AG04450 (cell line): ENCODE results near the gene SMARCA2. TPM values are rescaled to one million over a fixed set of nuclear protein-coding genes. Genes with fewer than 3 reads are reported as not detected.
A peak's percentile ranks its signal among the peaks of the same experiment; 100 is the strongest.

Experiments used
- CTCF ChIA-PET: fragments of 300-600, 350-600 bp; formaldehyde crosslinking; extraction: SDS; loops from one replicate; lab custom pipeline; 2022; ENCODE audit warnings: antibody characterized with exemption, inconsistent platforms; lab: Charles Lee
- POLR2A ChIA-PET: fragments of 350-600 bp; formaldehyde crosslinking; extraction: SDS; loops from one replicate; lab custom pipeline; 2021; ENCODE audit warnings: antibody characterized with exemption, inconsistent platforms; lab: Yijun Ruan, JAX
- DNase-seq: peaks from one replicate; pipeline ENCODE4 v3.0.0-alpha.2; 2011; ENCODE audit warnings: low read depth, low spot score
- H3K27ac ChIP-seq: one replicate; pipeline ENCODE4 v1.5.1; 2012; ENCODE audit warnings: low read depth, low read length, control low read depth
- H3K27me3 ChIP-seq: one replicate; pipeline ENCODE4 v1.6.0; 2012; ENCODE audit warnings: low read length; ENCODE audit not compliant: control insufficient read depth, insufficient read depth
- H3K4me3 ChIP-seq: 2 replicates; pipeline ENCODE4 v1.5.1; 2011; ENCODE audit warnings: mild to moderate bottlenecking, low read depth, low read length, control low read depth
- H3K9me3 ChIP-seq: 2 replicates; pipeline ENCODE4 v1.5.1; 2012; ENCODE audit warnings: low read length; ENCODE audit not compliant: control insufficient read depth, insufficient read depth
- polyA minus RNA-seq: library from RNA; depleted of rRNA, polyadenylated mRNA; stranded (reverse); fragments of >200 nt; gene quantifications from 2 replicates; pipeline ENCODE4 v1.2.3, GENCODE V29; 2011; rRNA and poly(A)+ RNA removed
- polyA plus RNA-seq: library from polyadenylated mRNA; depleted of rRNA; stranded (reverse); fragments of >200 nt; gene quantifications from 2 replicates; pipeline ENCODE4 v1.2.3, GENCODE V29; 2011; rRNA removed
- TF ChIP-seq, protein P1 (sequence below): IDR thresholded peaks from 2 replicates; pipeline ENCODE4 v1.5.1; 2011; ENCODE audit warnings: low read depth, low read length, control low read depth, inconsistent platforms

Gene SMARCA2
- polyA plus RNA-seq (51.2 and 53.3 TPM in 2 replicates), polyA minus RNA-seq (112 and 131 TPM in 2 replicates)

DNA sequence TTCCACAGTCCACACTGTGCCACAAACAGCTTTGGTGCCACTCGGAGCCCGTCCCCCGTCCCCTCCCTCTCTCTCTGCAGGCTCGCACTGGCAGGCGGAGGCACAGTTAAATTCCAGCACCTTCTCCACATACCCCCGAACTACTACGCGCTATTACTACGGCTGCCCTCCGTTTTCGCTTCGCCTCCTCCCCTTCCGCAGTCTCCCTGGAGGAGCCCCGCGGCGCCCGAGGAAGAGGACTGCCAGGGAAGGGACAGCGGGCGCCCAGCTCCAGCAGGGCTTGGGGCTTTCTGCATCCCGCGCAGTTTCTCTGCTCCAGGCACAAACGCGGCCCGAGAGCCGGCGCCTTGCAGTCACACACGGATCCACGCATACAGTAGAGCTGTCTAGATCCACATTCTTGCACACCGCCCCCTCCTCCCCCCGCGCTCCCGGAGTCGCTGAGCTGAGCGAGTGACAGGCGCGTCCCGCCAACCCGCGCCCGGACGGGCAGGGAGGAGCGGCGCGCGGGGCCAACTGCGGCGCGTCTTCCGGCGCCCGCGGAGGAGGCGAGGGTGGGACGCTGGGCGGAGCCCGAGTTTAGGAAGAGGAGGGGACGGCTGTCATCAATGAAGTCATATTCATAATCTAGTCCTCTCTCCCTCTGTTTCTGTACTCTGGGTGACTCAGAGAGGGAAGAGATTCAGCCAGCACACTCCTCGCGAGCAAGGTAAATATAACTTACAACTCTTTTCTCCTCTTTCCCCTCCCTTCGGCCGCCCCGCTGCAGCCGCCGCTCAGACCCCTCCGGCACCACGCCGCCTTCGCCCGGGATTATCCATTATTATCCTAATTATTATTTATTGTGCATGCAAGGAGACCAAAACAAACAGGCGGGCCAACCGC lies at the start of gene SMARCA2:
Gene SMARCA2 (plus strand): TSS at position 652 of the 885 bp plus-strand sequence. CDS start 13,676 bp downstream, outside the sequence.
- ChIA-PET CTCF (interaction anchor here (0.7 kb wide), 1 partner anchor 72 kb away, joined by 3 read pairs; no protein-coding TSS in a partner anchor), POLR2A (interaction anchor here (0.7 to 1.1 kb wide), 2 partner anchors 17 to 35 kb away, joined by 3 to 5 read pairs; no protein-coding TSS in a partner anchor)
- Histone ChIP-seq H3K27me3 (no peaks in the 10 kb centered on the region), H3K27ac (peak within 1 kb of the TSS; percentile 61), H3K9me3 (no peaks in the 10 kb centered on the region; the same call in 1 of the 2 replicates), H3K4me3 (peak within 1 kb of the TSS; percentile 69)
- DNase-seq: peak; percentile 89
- TF ChIP-seq, protein P1, sequence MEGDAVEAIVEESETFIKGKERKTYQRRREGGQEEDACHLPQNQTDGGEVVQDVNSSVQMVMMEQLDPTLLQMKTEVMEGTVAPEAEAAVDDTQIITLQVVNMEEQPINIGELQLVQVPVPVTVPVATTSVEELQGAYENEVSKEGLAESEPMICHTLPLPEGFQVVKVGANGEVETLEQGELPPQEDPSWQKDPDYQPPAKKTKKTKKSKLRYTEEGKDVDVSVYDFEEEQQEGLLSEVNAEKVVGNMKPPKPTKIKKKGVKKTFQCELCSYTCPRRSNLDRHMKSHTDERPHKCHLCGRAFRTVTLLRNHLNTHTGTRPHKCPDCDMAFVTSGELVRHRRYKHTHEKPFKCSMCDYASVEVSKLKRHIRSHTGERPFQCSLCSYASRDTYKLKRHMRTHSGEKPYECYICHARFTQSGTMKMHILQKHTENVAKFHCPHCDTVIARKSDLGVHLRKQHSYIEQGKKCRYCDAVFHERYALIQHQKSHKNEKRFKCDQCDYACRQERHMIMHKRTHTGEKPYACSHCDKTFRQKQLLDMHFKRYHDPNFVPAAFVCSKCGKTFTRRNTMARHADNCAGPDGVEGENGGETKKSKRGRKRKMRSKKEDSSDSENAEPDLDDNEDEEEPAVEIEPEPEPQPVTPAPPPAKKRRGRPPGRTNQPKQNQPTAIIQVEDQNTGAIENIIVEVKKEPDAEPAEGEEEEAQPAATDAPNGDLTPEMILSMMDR: no peak

DNA sequence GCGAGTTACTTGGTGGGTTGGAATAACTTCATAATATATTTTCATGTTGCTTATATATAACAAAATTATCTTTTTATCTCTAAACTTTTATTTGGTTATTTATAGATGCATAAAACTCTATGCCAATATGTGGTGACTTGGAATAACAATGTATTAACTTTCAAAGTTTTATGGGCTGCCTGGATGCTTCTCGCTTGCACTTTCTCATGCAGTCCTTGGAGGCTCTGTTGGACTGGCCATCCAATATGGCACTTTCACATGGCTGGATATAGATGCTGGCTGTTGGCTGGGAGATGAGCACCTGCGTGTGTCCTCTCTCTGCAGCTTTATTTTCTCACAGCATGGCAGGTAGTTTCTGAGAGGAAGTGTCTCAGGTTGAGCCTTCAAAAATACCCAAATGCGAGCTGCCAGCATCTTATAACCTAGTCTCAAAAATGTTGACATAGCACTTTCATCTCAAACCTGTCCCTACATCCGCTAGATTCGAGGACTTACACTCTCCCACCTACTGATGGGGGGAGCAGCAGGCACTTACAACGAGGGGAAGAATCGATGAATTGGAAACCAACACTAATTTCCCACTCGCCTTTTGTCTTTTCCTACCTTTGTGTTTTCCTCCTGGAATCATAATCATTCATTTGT lies 48.3 kb upstream of the SMARCA2 start:
- DNase-seq: no peak
- ChIA-PET CTCF (no interaction called here), POLR2A (no interaction called here)
- Histone ChIP-seq H3K4me3 (no peak overlapping the region), H3K27ac (no peak overlapping the region), H3K9me3 (no peaks in the 10 kb centered on the region), H3K27me3 (no peaks in the 10 kb centered on the region)
- TF ChIP-seq, protein P1: no peak

DNA sequence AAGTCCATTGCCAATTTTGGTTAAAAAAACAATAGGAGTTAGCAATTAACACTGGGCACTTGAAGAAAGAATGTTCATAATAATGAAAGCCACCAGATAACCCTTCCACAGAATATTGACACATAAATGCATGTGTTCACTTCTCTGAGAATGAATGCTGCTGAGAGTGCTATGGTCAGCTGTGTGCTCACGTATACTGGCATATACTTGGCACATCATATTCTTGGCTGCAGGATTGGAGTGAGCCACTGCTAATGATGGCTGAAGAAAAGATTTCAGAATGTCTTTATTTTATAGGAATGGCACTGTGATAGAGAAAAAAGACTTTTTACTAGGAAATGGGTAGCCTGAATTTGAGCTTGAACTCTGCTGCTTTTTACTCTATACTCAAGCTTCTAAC lies 46.0 kb upstream of the SMARCA2 start:
- H3K9me3 ChIP-seq: no peaks in the 10 kb centered on the region
- POLR2A ChIA-PET: no interaction called here
- DNase-seq: no peak
- H3K27me3 ChIP-seq: no peaks in the 10 kb centered on the region
- CTCF ChIA-PET: no interaction called here
- no peak overlapping the region for H3K27ac ChIP-seq
- H3K4me3 ChIP-seq: no peak overlapping the region
- TF ChIP-seq, protein P1: no peak

DNA sequence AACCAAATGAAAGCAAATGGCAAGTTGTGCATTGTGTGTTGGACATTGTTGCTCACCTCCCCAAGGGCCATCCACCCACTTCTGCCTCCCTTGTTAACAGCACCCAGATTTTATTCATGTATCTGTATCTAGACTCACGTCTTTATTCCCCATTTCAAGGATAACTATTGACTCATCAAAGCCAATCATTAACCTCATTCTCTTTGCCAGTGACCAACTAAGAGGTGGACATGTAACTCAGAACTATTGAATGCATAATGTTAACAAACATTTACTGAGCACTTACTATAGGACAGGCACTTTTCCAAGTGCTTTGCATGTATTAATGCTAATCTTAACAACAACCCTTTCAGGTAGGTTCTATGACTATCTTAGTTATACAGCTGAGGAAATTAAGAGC lies 45.2 kb upstream of the SMARCA2 start:
- ChIA-PET POLR2A (no interaction called here), CTCF (no interaction called here)
- H3K9me3 ChIP-seq: no peaks in the 10 kb centered on the region
- DNase-seq: no peak
- H3K27me3 ChIP-seq: no peaks in the 10 kb centered on the region
- TF ChIP-seq, protein P1: no peak
- H3K27ac ChIP-seq: no peak overlapping the region
- no peak overlapping the region for H3K4me3 ChIP-seq
